Upper lobe of left lung (tissue), 4 donors: Measurements from ENCODE around the gene GAS2L1.

Experiments used
- EP300 ChIP-seq, 4 donors: sonication (generic); formaldehyde crosslinking; IDR thresholded peaks; one replicate each; pipeline ENCODE4 v1.5.1; 2017; ENCODE audit warnings: antibody characterized with exemption in 4 of 4, control low read depth in 2 of 4
- POLR2A ChIP-seq, 4 donors: fragments of 450-650 bp; IDR thresholded peaks; one replicate each; pipeline ENCODE4 v1.5.1; 2016 to 2017; ENCODE audit warnings: antibody characterized with exemption in 4 of 4, mild to moderate bottlenecking in 2 of 4
- POLR2AphosphoS5 ChIP-seq, 2 donors: sonication (generic); formaldehyde crosslinking; IDR thresholded peaks; one replicate each; pipeline ENCODE4 v1.5.1; 2017; ENCODE audit warnings: antibody characterized with exemption in 2 of 2
- TF ChIP-seq, protein P1 (sequence below), 6 experiments: fragments of 450-650 bp in 4 of 6; fragments of 200-600 bp in 2 of 6; sonication (generic) in 2 of 6; IDR thresholded peaks; one replicate each; pipeline ENCODE4 v1.5.1; 2016 to 2019; ENCODE audit warnings: antibody characterized with exemption in 6 of 6

DNA sequence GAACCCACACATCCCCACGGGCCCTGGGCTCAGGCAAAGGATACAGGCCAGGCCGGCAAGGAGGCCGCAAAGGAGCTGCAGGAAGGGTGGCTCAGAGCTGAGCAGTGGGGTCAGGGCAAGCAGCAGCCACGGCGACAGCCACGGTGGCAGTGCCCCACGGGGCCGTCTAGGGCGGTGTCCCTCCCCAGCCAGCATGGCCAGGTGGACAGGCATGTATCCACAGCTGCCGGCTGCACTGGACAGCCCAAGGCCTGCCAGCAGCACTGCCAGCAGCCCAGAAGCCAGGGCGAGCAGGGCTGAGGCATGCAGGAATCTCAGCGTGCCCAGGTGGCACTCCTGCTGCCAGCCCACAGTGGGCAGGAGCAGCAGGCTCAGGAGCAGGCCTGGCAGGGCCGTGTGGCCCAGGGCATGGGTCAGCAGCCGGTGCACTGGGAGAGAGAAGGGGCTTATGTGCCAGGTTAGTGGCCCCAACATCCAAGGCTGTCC lies 42.6 kb upstream of the GAS2L1 start:
- TF ChIP-seq POLR2A (IDR thresholded peaks at IDR 0.05) = no peak
- TF ChIP-seq, protein P1, sequence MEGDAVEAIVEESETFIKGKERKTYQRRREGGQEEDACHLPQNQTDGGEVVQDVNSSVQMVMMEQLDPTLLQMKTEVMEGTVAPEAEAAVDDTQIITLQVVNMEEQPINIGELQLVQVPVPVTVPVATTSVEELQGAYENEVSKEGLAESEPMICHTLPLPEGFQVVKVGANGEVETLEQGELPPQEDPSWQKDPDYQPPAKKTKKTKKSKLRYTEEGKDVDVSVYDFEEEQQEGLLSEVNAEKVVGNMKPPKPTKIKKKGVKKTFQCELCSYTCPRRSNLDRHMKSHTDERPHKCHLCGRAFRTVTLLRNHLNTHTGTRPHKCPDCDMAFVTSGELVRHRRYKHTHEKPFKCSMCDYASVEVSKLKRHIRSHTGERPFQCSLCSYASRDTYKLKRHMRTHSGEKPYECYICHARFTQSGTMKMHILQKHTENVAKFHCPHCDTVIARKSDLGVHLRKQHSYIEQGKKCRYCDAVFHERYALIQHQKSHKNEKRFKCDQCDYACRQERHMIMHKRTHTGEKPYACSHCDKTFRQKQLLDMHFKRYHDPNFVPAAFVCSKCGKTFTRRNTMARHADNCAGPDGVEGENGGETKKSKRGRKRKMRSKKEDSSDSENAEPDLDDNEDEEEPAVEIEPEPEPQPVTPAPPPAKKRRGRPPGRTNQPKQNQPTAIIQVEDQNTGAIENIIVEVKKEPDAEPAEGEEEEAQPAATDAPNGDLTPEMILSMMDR (IDR thresholded peaks at IDR 0.05) = no peak
- TF ChIP-seq POLR2AphosphoS5 (IDR thresholded peaks at IDR 0.05) = no peak
- TF ChIP-seq EP300 (IDR thresholded peaks at IDR 0.05) = no peak
